PC-9 (cell line): ENCODE results near the gene GLTPD2. TPM values are rescaled to one million over a fixed set of nuclear protein-coding genes. Genes with fewer than 3 reads are reported as not detected.
A peak's percentile ranks its signal among the peaks of the same experiment; 100 is the strongest.

Experiments
- BruUV-seq: library from RNA; stranded (reverse); fragments of 400-500 nt; replicated peaks from 2 replicates; lab custom pipeline; 2021; lab: Mats Ljungman, UMichigan
- CTCF ChIA-PET: fragments of 300-600 bp; sonication (Branson Sonifier 250); formaldehyde crosslinking; loops from one replicate; lab custom pipeline; 2022; ENCODE audit warnings: antibody characterized with exemption; lab: Charles Lee
- POLR2A ChIA-PET: fragments of 300-600 bp; sonication (Branson Sonifier 250); formaldehyde crosslinking; loops from one replicate; lab custom pipeline; 2022; ENCODE audit warnings: antibody characterized with exemption; ENCODE audit not compliant: unreplicated experiment; lab: Charles Lee
- DNase-seq, 2 experiments: peaks; one replicate each; pipeline versions ENCODE4 v3.0.0 to v3.0.0-alpha.2; 2015 to 2022; ENCODE audit warnings: mixed read lengths in 1 of 2
- H2AFZ ChIP-seq: fragments of 200-600 bp; sonication (generic); 2 replicates; pipeline ENCODE4 v1.8.1; 2017; ENCODE audit warnings: antibody characterized with exemption
- H3F3A ChIP-seq: fragments of 200-600 bp; sonication (generic); 2 replicates; pipeline ENCODE4 v1.8.1; 2017; ENCODE audit warnings: antibody characterized with exemption, mild to moderate bottlenecking, low read depth; ENCODE audit not compliant: insufficient read depth
- H3K27ac ChIP-seq: fragments of 200-600 bp; sonication (generic); 2 replicates; pipeline ENCODE4 v1.6.1; 2016; ENCODE audit warnings: mixed run types
- H3K27me3 ChIP-seq: fragments of 200-600 bp; sonication (generic); 2 replicates; pipeline ENCODE4 v1.6.1; 2016; ENCODE audit warnings: low read depth, mixed run types; ENCODE audit not compliant: insufficient read depth
- H3K36me3 ChIP-seq: fragments of 200-600 bp; sonication (generic); 2 replicates; pipeline ENCODE4 v1.6.1; 2016; ENCODE audit warnings: low read depth, mixed run types
- H3K4me1 ChIP-seq: fragments of 200-600 bp; sonication (generic); replicated peaks from 2 replicates; pipeline ENCODE4 v1.6.1; 2016; ENCODE audit warnings: mixed run types; ENCODE audit not compliant: insufficient read depth
- H3K4me2 ChIP-seq: fragments of 200-600 bp; sonication (generic); 2 replicates; pipeline ENCODE4 v1.6.1; 2017; ENCODE audit warnings: mixed run types
- H3K4me3 ChIP-seq: fragments of 200-600 bp; sonication (generic); 2 replicates; pipeline ENCODE4 v1.6.1; 2016; ENCODE audit warnings: mixed run types
- H3K79me2 ChIP-seq: fragments of 200-600 bp; sonication (generic); 2 replicates; pipeline ENCODE4 v1.6.1; 2017; ENCODE audit warnings: low read depth, mixed run types
- H3K9me2 ChIP-seq: fragments of 200-600 bp; sonication (generic); 2 replicates; pipeline ENCODE4 v1.8.1; 2017; ENCODE audit warnings: mild to moderate bottlenecking; ENCODE audit not compliant: insufficient read depth
- H3K9me3 ChIP-seq: fragments of 200-600 bp; sonication (generic); 2 replicates; pipeline ENCODE4 v1.8.1; 2016; ENCODE audit warnings: low read depth; ENCODE audit not compliant: insufficient read depth
- H4K20me1 ChIP-seq: fragments of 200-600 bp; sonication (generic); 2 replicates; pipeline ENCODE4 v1.8.1; 2017; ENCODE audit not compliant: insufficient read depth
- EZH2 ChIP-seq: fragments of 200-600 bp; sonication (generic); IDR thresholded peaks from 2 replicates; pipeline ENCODE4 v1.8.0; 2017; ENCODE audit warnings: antibody characterized with exemption, low read depth
- intact Hi-C: fragments of 100-400 bp; cut with micrococcal nuclease; formaldehyde crosslinking; loops from one replicate; pipeline ENCODE4 v1.10.0; 2022; ENCODE audit not compliant: unreplicated experiment
- total RNA-seq: library from RNA; stranded (reverse); gene quantifications from 2 replicates; pipeline ENCODE4 v1.2.3, GENCODE V29; 2021
- TF ChIP-seq, protein P1 (sequence below): fragments of 200-600 bp; sonication (generic); conservative IDR thresholded peaks from 2 replicates; pipeline ENCODE4 v1.6.1; 2017; ENCODE audit warnings: mixed run types, antibody characterized with exemption, mild to moderate bottlenecking, moderate library complexity

The GLTPD2 gene
- total RNA-seq, 1 experiment from 2014 or later, result not detected

DNA sequence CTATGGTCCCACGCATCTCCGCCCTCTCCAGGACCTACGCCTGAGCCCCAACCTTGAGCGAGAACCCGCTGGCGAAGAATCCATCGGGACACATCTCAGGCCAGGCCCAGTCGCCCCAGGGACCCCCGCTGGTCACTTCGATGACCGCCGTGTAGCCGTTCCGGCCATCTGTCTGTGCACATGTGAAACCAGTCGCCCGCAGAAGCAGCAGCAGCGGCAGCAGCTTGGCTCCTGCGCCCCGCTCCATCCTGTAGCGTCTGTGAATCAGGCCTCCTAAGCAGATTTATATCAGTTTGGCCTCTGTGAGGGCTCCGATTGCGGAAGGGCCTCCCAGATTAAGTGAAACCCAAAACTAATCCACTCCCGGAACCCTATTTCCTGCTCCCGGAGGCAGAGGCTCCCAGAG, 2.7 kb upstream of the GLTPD2 start, which contains the start of gene VMO1:
Gene VMO1, minus strand, starts transcription at position 259 of the 406 bp plus-strand sequence. Its CDS starts 12 bp downstream, at position 247.
- no peak for TF ChIP-seq EZH2
- TF ChIP-seq, protein P1, sequence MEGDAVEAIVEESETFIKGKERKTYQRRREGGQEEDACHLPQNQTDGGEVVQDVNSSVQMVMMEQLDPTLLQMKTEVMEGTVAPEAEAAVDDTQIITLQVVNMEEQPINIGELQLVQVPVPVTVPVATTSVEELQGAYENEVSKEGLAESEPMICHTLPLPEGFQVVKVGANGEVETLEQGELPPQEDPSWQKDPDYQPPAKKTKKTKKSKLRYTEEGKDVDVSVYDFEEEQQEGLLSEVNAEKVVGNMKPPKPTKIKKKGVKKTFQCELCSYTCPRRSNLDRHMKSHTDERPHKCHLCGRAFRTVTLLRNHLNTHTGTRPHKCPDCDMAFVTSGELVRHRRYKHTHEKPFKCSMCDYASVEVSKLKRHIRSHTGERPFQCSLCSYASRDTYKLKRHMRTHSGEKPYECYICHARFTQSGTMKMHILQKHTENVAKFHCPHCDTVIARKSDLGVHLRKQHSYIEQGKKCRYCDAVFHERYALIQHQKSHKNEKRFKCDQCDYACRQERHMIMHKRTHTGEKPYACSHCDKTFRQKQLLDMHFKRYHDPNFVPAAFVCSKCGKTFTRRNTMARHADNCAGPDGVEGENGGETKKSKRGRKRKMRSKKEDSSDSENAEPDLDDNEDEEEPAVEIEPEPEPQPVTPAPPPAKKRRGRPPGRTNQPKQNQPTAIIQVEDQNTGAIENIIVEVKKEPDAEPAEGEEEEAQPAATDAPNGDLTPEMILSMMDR, result no peak
- Histone ChIP-seq H3F3A (peaks cover 23% of the 10 kb centered on the region; the same call in 1 of the 2 replicates), H3K27ac (no peak within 1 kb of the TSS), H3K4me1 (peaks cover 20% of the 10 kb centered on the region), H3K27me3 (no peaks in the 10 kb centered on the region), H3K4me3 (no peak within 1 kb of the TSS), H3K79me2 (peaks cover 15% of the 10 kb centered on the region; the same call in 1 of the 2 replicates), H3K4me2 (peak within 1 kb of the TSS; percentile 94; the same call in 1 of the 2 replicates), H3K9me3 (no peaks in the 10 kb centered on the region), H4K20me1 (no peaks in the 10 kb centered on the region), H3K36me3 (no peaks in the 10 kb centered on the region), H2AFZ (no peak within 1 kb of the TSS), H3K9me2 (no peaks in the 10 kb centered on the region)
- no TSS peak for BruUV-seq
- ChIA-PET CTCF (interaction anchor here (0.5 to 0.6 kb wide), 2 partner anchors 22 to 126 kb away, joined by 3 read pairs; no protein-coding TSS in a partner anchor), POLR2A (no interaction called here)
- intact Hi-C loops, result no loop called here
- DNase-seq, result no peak

DNA sequence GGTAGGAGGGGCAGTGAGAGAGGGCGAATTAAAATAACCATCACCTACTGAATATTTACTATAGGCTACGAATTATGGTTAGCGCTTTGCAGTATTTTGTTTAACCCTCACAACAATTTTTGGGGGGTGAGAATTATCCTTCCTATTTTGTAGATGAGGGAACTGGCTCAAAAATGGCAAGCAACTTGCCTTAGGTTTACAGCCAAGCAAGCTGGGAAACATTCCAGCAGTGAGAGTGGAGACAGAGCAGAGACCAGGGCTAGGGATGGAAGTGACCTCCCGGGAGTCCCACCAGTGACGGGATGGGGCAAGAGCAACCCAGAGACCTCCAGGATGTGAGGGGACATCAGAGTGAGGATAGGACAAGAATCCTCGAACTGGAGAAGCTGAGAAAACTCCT, 2.2 kb upstream of the GLTPD2 start:
- H3K9me2 ChIP-seq, result no peaks in the 10 kb centered on the region
- no peak overlapping the region for H3K4me3 ChIP-seq
- ChIA-PET POLR2A (no interaction called here), CTCF (interaction anchor here (0.5 to 0.6 kb wide), 2 partner anchors 22 to 626 kb away, joined by 3 read pairs; no protein-coding TSS in a partner anchor)
- no peaks in the 10 kb centered on the region for H3K36me3 ChIP-seq
- H3K79me2 ChIP-seq, result peaks cover 15% of the 10 kb centered on the region; the same call in 1 of the 2 replicates
- no peak for DNase-seq
- no peak overlapping the region for H3K4me2 ChIP-seq
- H3F3A ChIP-seq, result peaks cover 24% of the 10 kb centered on the region; the same call in 1 of the 2 replicates
- H4K20me1 ChIP-seq, result no peaks in the 10 kb centered on the region
- peaks cover 20% of the 10 kb centered on the region for H3K4me1 ChIP-seq
- no peak overlapping the region for H2AFZ ChIP-seq
- no peaks in the 10 kb centered on the region for H3K27me3 ChIP-seq
- TF ChIP-seq EZH2, result no peak
- TF ChIP-seq, protein P1, result no peak
- no peaks in the 10 kb centered on the region for H3K9me3 ChIP-seq
- intact Hi-C loops, result no loop called here
- no peak overlapping the region for H3K27ac ChIP-seq
- no TSS peak for BruUV-seq

DNA sequence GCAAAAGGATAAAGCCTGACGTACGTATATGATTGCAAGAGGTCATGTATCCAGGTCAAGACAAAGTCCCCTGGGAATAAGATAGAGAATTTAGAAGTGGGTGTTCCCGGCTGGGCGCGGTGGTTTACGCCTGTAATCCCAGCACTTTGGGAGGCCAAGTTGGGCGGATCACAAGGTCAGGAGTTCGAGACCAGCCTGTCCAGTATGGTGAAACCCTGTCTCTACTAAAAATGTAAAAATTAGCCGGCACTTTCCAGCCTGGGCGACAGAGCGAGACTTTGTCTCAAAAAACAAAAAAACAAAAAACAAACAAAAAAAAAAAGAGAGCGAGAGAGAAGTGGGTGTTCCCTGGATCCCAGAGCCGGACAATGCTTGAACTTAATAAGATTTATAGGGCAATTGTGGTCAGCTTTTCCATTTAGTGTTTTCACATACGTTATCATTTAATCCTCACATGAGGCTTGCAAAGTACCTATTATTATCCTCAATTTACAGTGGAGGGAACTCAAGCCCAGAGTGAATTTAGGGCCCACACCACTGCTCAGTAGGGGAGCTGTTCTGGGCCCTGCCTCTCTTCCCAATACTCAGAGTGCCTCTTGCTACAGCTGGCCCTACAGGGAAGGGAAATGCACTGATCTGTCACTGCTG, 481 bp upstream of the GLTPD2 start:
- TF ChIP-seq EZH2, result no peak
- TF ChIP-seq, protein P1, result no peak
- no TSS peak for BruUV-seq
- Histone ChIP-seq H3K9me2 (no peaks in the 10 kb centered on the region), H3K27ac (peak overlapping the region; percentile 38; the same call in 1 of the 2 replicates), H4K20me1 (no peaks in the 10 kb centered on the region), H3K27me3 (no peaks in the 10 kb centered on the region), H3F3A (peaks cover 24% of the 10 kb centered on the region), H3K4me2 (peak overlapping the region; percentile 94), H2AFZ (no peak overlapping the region), H3K36me3 (no peaks in the 10 kb centered on the region), H3K4me1 (peaks cover 20% of the 10 kb centered on the region), H3K4me3 (peak overlapping the region; percentile 84), H3K79me2 (peaks cover 15% of the 10 kb centered on the region; the same call in 1 of the 2 replicates), H3K9me3 (no peaks in the 10 kb centered on the region)
- ChIA-PET CTCF (interaction anchor here (0.6 kb wide), 1 partner anchor 79 kb away, joined by 5 read pairs; no protein-coding TSS in a partner anchor), POLR2A (no interaction called here)
- intact Hi-C loops, result no loop called here
- DNase-seq, result no peak
